Measurements from ENCODE around the gene COL15A1. TPM values are rescaled to one million over a fixed set of nuclear protein-coding genes. Genes with fewer than 3 reads are reported as not detected.

COL15A1 gene
- total and polyA plus RNA-seq, 4 experiments from 2014 or later: not detected

DNA sequence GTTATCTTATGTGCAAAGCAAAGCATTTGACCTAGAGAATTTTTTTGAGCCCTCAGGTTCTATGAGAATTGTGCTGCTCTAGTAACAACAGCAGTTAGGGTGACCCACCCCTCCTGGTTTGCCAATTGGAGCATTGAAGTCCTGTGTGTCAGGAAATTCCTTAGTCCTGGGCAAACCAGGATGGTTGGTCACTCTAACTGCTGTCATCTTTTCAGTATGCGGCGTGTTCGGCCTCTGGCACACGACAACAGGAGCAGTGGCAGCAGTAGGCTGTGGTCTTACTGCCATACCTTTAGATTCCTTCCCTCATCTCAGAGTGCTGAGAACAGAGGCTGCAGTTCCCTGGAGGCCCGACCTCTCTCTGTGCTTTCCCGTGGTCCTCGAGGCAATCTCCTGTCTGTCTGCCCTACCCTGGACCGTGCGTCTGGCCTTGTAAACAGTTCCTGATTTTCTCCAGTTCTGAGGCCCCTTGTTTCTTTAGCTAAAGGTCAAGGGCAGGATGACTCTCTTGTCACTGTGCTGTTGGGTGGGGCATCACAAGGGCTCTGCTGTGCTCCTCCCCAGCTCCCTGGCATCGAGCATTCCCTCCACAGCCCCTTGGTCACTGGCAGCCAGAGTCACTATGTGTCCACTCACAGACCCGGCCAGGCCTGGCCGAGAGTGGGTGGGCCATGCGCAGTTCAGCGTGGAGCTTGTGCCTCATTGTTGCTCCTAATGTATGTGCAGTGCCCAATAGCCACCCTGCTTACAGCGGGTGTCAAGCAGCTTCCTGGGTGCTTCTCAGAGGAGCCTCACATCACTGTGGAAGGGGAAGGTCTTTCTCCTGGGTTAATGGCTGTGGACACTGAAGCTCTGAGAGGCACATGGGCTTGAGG lies 18.5 kb upstream of the COL15A1 start:
- Histone ChIP-seq H3K27me3 (ENCODE audit: insufficient read depth, low read length) (no peaks in the 10 kb centered on the region), H3K27ac (ENCODE audit: low read depth, low read length) (no peak overlapping the region), H3K9me3 (ENCODE audit: control insufficient read depth in 1 of 2, low read length in 2 of 2) (no peaks in the 10 kb centered on the region), H3K4me1 (ENCODE audit: insufficient read depth, low read length) (no peaks in the 10 kb centered on the region), H3K36me3 (ENCODE audit: insufficient read depth, low read length) (no peaks in the 10 kb centered on the region), H3K4me3 (ENCODE audit: low read length in 2 of 2) (no peak overlapping the region)
- intact Hi-C loops (cut with micrococcal nuclease): no loop called here
- CTCF ChIA-PET (ENCODE audit: partially characterized antibody): no interaction called here
- DNase-seq: no peak
- Mint-ChIP-seq H3K9me3 (no peaks in the 10 kb centered on the region), H3K4me1 (no peaks in the 10 kb centered on the region), H3K36me3 (no peaks in the 10 kb centered on the region), H3K27ac (no peak overlapping the region), H3K4me3 (no peak overlapping the region), H3K27me3 (peaks cover 0 to 23% of the 10 kb centered on the region in 2 donors)
- POLR2A ChIA-PET (ENCODE audit: partially characterized antibody): no interaction called here

DNA sequence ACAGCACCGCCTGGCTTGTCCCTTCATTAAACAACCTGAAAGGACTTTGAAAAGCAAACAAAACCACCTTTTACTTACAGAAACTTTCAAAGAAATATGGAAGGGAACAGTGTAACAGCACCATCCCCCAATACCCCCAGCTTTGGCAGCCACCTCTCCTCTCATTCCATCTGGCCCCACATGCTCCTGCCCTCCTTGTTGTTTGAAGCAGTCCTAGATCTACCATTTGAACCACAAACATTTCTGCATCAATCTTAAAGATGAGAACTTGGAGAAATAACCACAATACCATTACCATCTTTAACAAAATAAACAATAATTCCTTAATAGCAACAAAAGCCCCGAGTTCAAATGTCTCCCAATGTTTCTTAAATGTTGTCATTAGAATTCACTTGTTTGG lies 17.8 kb upstream of the COL15A1 start:
- H3K27ac ChIP-seq (ENCODE audit: low read depth, low read length): no peak overlapping the region
- no peak overlapping the region for H3K4me3 Mint-ChIP-seq
- ChIA-PET POLR2A (ENCODE audit: partially characterized antibody) (no interaction called here), CTCF (ENCODE audit: partially characterized antibody) (no interaction called here)
- H3K27me3 ChIP-seq (ENCODE audit: insufficient read depth, low read length): no peaks in the 10 kb centered on the region
- H3K36me3 ChIP-seq (ENCODE audit: insufficient read depth, low read length): no peaks in the 10 kb centered on the region
- no peak overlapping the region for H3K4me3 ChIP-seq (ENCODE audit: low read length in 2 of 2)
- DNase-seq: no peak
- no peaks in the 10 kb centered on the region for H3K4me1 Mint-ChIP-seq
- H3K36me3 Mint-ChIP-seq: no peaks in the 10 kb centered on the region
- H3K27ac Mint-ChIP-seq: no peak overlapping the region
- no peaks in the 10 kb centered on the region for H3K4me1 ChIP-seq (ENCODE audit: insufficient read depth, low read length)
- H3K9me3 ChIP-seq (ENCODE audit: control insufficient read depth in 1 of 2, low read length in 2 of 2): no peaks in the 10 kb centered on the region
- no peaks in the 10 kb centered on the region for H3K9me3 Mint-ChIP-seq
- intact Hi-C loops (cut with micrococcal nuclease): no loop called here
- H3K27me3 Mint-ChIP-seq: peaks cover 0 to 25% of the 10 kb centered on the region in 2 donors

DNA sequence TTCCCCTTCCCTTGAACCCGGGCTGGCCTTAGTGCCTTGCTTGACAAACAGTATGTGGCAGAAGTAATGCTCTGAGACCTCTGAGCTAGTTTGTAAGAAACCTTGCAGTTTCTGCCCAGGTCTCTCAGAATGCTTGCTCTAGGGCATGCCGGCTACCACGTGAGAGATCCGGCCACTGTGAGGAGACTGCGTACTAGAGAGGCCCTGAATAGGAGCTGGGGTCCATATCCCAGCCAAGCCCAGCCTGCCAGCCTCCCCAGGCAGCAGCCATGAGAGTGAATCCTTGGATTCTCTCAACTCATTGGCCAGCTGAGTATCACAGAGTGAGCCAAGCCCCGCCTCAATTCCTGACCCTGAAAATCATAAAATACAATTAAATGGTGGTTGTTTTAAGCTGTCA lies 16.0 kb upstream of the COL15A1 start:
- no peaks in the 10 kb centered on the region for H3K36me3 Mint-ChIP-seq
- no peak overlapping the region for H3K27ac Mint-ChIP-seq
- Histone ChIP-seq H3K4me3 (ENCODE audit: low read length in 2 of 2) (no peak overlapping the region), H3K27ac (ENCODE audit: low read depth, low read length) (no peak overlapping the region), H3K27me3 (ENCODE audit: insufficient read depth, low read length) (no peaks in the 10 kb centered on the region), H3K36me3 (ENCODE audit: insufficient read depth, low read length) (no peaks in the 10 kb centered on the region), H3K9me3 (ENCODE audit: control insufficient read depth in 1 of 2, low read length in 2 of 2) (no peaks in the 10 kb centered on the region), H3K4me1 (ENCODE audit: insufficient read depth, low read length) (no peaks in the 10 kb centered on the region)
- ChIA-PET CTCF (ENCODE audit: partially characterized antibody) (no interaction called here), POLR2A (ENCODE audit: partially characterized antibody) (no interaction called here)
- intact Hi-C loops (cut with micrococcal nuclease): no loop called here
- H3K4me1 Mint-ChIP-seq: no peaks in the 10 kb centered on the region
- H3K9me3 Mint-ChIP-seq: no peaks in the 10 kb centered on the region
- peaks cover 0 to 25% of the 10 kb centered on the region in 2 donors for H3K27me3 Mint-ChIP-seq
- H3K4me3 Mint-ChIP-seq: no peak overlapping the region
- DNase-seq: no peak

DNA sequence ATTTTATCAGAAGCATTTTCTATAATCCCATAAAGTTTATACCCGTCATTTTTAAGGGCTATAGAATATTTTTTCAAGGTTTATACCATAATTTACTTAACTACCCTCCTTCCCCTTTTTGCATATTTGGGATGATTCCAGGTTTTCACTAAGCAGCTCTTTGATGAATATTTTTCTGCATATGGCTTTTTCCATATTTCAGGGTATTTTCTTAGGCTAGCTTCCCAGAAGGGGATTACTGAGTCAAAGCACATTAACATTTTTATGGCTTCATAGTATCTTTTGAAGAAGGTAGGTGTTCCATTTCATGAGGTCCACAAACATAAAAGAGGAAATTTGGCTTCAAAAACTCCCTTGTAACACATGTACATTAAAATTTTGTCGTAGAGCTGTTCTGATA lies 14.6 kb upstream of the COL15A1 start:
- DNase-seq: no peak
- Mint-ChIP-seq H3K27ac (no peak overlapping the region), H3K4me3 (no peak overlapping the region), H3K27me3 (peaks cover 0 to 31% of the 10 kb centered on the region in 2 donors), H3K4me1 (no peaks in the 10 kb centered on the region), H3K9me3 (no peaks in the 10 kb centered on the region), H3K36me3 (no peaks in the 10 kb centered on the region)
- H3K4me3 ChIP-seq (ENCODE audit: low read length in 2 of 2): no peak overlapping the region
- POLR2A ChIA-PET (ENCODE audit: partially characterized antibody): no interaction called here
- intact Hi-C loops (cut with micrococcal nuclease): no loop called here
- no peaks in the 10 kb centered on the region for H3K27me3 ChIP-seq (ENCODE audit: insufficient read depth, low read length)
- no peaks in the 10 kb centered on the region for H3K36me3 ChIP-seq (ENCODE audit: insufficient read depth, low read length)
- H3K9me3 ChIP-seq (ENCODE audit: control insufficient read depth in 1 of 2, low read length in 2 of 2): no peaks in the 10 kb centered on the region
- no peaks in the 10 kb centered on the region for H3K4me1 ChIP-seq (ENCODE audit: insufficient read depth, low read length)
- no peak overlapping the region for H3K27ac ChIP-seq (ENCODE audit: low read depth, low read length)
- CTCF ChIA-PET (ENCODE audit: partially characterized antibody): no interaction called here

DNA sequence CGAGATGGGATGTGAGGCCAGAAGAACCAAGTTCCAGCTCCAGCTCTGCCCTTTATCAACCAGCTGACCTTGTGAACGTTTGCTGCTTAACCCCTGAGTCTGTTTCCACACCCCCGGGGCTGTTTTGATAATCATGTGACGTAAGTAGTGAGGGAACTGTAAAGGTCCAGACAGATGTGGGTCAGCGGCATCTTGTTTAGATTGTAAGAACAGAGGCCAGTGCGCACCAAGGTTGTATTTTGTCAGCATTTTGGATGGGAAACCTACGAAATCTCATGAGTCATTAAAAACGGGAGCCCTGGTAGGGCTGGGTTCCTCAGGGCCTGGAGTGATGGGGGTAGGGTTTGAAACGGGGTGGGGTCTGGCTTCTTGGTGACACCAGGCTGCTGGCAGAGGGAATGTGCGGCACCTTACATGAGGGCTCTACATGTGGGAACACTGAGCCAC lies 13.8 kb upstream of the COL15A1 start:
- intact Hi-C loops (cut with micrococcal nuclease): no loop called here

DNA sequence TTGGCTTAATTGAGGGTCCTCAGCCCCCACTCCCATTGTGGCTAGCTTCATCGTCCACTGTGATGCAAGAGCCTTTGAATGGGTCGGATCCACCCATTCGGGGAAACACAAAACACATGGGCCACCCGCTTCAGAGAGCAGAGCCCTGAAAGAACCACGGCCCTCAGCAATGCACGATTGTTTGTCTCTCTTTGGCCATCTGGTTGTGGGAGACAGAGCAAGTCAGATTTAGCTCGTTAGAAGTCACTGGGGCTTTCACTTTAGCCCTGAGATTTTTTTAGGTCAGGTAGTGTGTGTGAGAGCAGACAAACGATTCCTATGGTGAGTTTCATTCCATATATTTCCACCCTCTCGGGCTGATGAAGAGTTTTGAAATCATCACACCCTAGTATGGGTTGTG lies 12.9 kb upstream of the COL15A1 start:
- H3K27me3 ChIP-seq (ENCODE audit: insufficient read depth, low read length): no peaks in the 10 kb centered on the region
- no peaks in the 10 kb centered on the region for H3K9me3 ChIP-seq (ENCODE audit: control insufficient read depth in 1 of 2, low read length in 2 of 2)
- Mint-ChIP-seq H3K4me1 (no peaks in the 10 kb centered on the region), H3K27ac (no peak overlapping the region), H3K27me3 (peaks cover 3 to 33% of the 10 kb centered on the region in 2 donors), H3K4me3 (no peak overlapping the region), H3K36me3 (no peaks in the 10 kb centered on the region), H3K9me3 (no peaks in the 10 kb centered on the region)
- intact Hi-C loops (cut with micrococcal nuclease): no loop called here
- H3K4me1 ChIP-seq (ENCODE audit: insufficient read depth, low read length): no peaks in the 10 kb centered on the region
- no peak overlapping the region for H3K27ac ChIP-seq (ENCODE audit: low read depth, low read length)
- no peak overlapping the region for H3K4me3 ChIP-seq (ENCODE audit: low read length in 2 of 2)
- ChIA-PET POLR2A (ENCODE audit: partially characterized antibody) (no interaction called here), CTCF (ENCODE audit: partially characterized antibody) (no interaction called here)
- no peaks in the 10 kb centered on the region for H3K36me3 ChIP-seq (ENCODE audit: insufficient read depth, low read length)
- no peak for DNase-seq

More for the DNA sequence above, 13.8 kb upstream of the COL15A1 start:
- ChIA-PET POLR2A (ENCODE audit: partially characterized antibody) (no interaction called here), CTCF (ENCODE audit: partially characterized antibody) (no interaction called here)
- peaks cover 0 to 32% of the 10 kb centered on the region in 2 donors for H3K27me3 Mint-ChIP-seq
- no peaks in the 10 kb centered on the region for H3K27me3 ChIP-seq (ENCODE audit: insufficient read depth, low read length)
- no peak for DNase-seq
- no peak overlapping the region for H3K4me3 Mint-ChIP-seq
- H3K4me1 Mint-ChIP-seq: no peaks in the 10 kb centered on the region
- H3K4me3 ChIP-seq (ENCODE audit: low read length in 2 of 2): no peak overlapping the region
- H3K4me1 ChIP-seq (ENCODE audit: insufficient read depth, low read length): no peaks in the 10 kb centered on the region
- H3K9me3 Mint-ChIP-seq: no peaks in the 10 kb centered on the region
- no peak overlapping the region for H3K27ac ChIP-seq (ENCODE audit: low read depth, low read length)
- H3K36me3 ChIP-seq (ENCODE audit: insufficient read depth, low read length): no peaks in the 10 kb centered on the region
- H3K27ac Mint-ChIP-seq: no peak overlapping the region
- H3K9me3 ChIP-seq (ENCODE audit: control insufficient read depth in 1 of 2, low read length in 2 of 2): no peaks in the 10 kb centered on the region
- H3K36me3 Mint-ChIP-seq: no peaks in the 10 kb centered on the region

DNA sequence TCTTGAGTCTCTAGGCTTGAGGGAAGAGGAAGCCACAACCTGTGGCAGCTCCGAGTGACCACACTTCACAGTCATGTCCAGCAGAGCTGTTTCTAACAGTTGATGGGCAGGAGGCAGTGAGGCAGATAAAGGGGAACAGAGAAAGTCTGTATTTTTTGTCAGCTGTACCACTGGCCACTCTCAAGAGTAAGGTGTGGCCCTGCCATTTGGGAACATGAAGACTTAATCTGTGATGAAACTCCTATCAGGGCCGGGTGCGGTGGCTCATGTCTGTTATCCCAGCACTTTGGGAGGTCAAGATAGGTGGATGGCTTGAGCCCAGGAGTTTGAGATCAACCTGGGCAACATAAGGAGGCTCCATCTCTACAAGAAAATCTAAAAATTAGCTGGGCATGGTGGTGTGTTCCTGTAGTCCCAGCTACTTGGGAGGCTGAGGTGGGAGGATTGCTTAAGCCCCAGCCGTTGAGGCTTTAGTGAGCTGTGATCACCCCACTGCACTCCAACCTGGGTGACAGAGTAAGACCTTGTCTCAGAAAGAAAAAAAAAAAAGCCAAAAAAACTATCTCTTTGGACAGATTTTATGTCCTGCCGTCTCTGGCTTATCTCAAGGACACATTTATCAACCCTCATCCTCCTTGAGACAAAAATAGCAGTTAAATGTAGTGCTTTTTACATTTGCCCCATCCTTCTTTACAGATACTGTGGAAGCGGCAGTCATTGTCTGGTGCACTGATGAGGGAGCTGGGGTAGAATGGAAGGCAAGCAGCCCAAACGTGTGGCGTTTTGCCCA lies 11.9 kb upstream of the COL15A1 start:
- ChIA-PET POLR2A (ENCODE audit: partially characterized antibody) (no interaction called here), CTCF (ENCODE audit: partially characterized antibody) (no interaction called here)
- Mint-ChIP-seq H3K9me3 (no peaks in the 10 kb centered on the region), H3K27me3 (peaks cover 7 to 34% of the 10 kb centered on the region in 2 donors), H3K27ac (no peak overlapping the region), H3K4me3 (no peak overlapping the region), H3K36me3 (no peaks in the 10 kb centered on the region), H3K4me1 (no peaks in the 10 kb centered on the region)
- H3K27me3 ChIP-seq (ENCODE audit: insufficient read depth, low read length): no peaks in the 10 kb centered on the region
- intact Hi-C loops (cut with micrococcal nuclease): no loop called here
- no peaks in the 10 kb centered on the region for H3K4me1 ChIP-seq (ENCODE audit: insufficient read depth, low read length)
- H3K4me3 ChIP-seq (ENCODE audit: low read length in 2 of 2): no peak overlapping the region
- H3K36me3 ChIP-seq (ENCODE audit: insufficient read depth, low read length): no peaks in the 10 kb centered on the region
- no peak for DNase-seq
- no peaks in the 10 kb centered on the region for H3K9me3 ChIP-seq (ENCODE audit: control insufficient read depth in 1 of 2, low read length in 2 of 2)
- H3K27ac ChIP-seq (ENCODE audit: low read depth, low read length): no peak overlapping the region

All from CD4-positive, alpha-beta memory T cell (primary cell).